Endodermal cell (in vitro differentiated cells): ENCODE data around the gene HLCS. TPM values are rescaled to one million over a fixed set of nuclear protein-coding genes. Genes with fewer than 3 reads are reported as not detected.

ENCODE experiments used
- DNase-seq: peaks from one replicate; pipeline ENCODE4 v3.0.0-alpha.2; 2017
- H3K27ac ChIP-seq: 2 replicates; pipeline ENCODE4 v1.5.1; 2013; ENCODE audit warnings: mild to moderate bottlenecking, low read depth, low read length, moderate library complexity
- H3K27me3 ChIP-seq: 2 replicates; pipeline ENCODE4 v1.6.1; 2013; ENCODE audit warnings: mild to moderate bottlenecking, low read length, moderate library complexity; ENCODE audit not compliant: insufficient read depth, control insufficient read depth, poor library complexity, severe bottlenecking
- H3K36me3 ChIP-seq: 2 replicates; pipeline ENCODE4 v1.7.0; 2013; ENCODE audit warnings: mild to moderate bottlenecking, low read length, moderate library complexity; ENCODE audit not compliant: control insufficient read depth, insufficient read depth
- H3K4me1 ChIP-seq: one replicate; pipeline ENCODE4 v1.7.0; 2013; ENCODE audit warnings: low read length; ENCODE audit not compliant: control insufficient read depth, insufficient read depth
- H3K4me3 ChIP-seq: 2 replicates; pipeline ENCODE4 v1.5.1; 2013; ENCODE audit warnings: mild to moderate bottlenecking, low read length, moderate library complexity
- H3K9ac ChIP-seq: 2 replicates; pipeline ENCODE4 v1.6.1; 2013; ENCODE audit warnings: mild to moderate bottlenecking, low read length, moderate library complexity; ENCODE audit not compliant: poor library complexity, severe bottlenecking; ENCODE audit errors: extremely low read depth
- H3K9me3 ChIP-seq: 2 replicates; pipeline ENCODE4 v1.6.1; 2013; ENCODE audit warnings: mild to moderate bottlenecking, low read length, moderate library complexity; ENCODE audit not compliant: control insufficient read depth
- H3K27ac Mint-ChIP-seq: 2 replicates; pipeline ENCODE4 v1.8.0; 2020; ENCODE audit warnings: mixed read lengths
- H3K27me3 Mint-ChIP-seq: 2 replicates; pipeline ENCODE4 v1.8.0; 2021; ENCODE audit warnings: mild to moderate bottlenecking, mixed read lengths; ENCODE audit not compliant: insufficient read depth
- H3K36me3 Mint-ChIP-seq: 2 replicates; pipeline ENCODE4 v1.8.0; 2020; ENCODE audit warnings: low read depth, mixed read lengths
- H3K4me1 Mint-ChIP-seq: 2 replicates; pipeline ENCODE4 v1.8.0; 2020; ENCODE audit warnings: mixed read lengths
- H3K4me3 Mint-ChIP-seq: 2 replicates; pipeline ENCODE4 v1.8.0; 2020; ENCODE audit warnings: mild to moderate bottlenecking, moderate library complexity, mixed read lengths
- H3K9me3 Mint-ChIP-seq: 2 replicates; pipeline ENCODE4 v1.8.0; 2020; ENCODE audit warnings: mild to moderate bottlenecking, mixed read lengths
- whole genome bisulfite sequencing, 2 experiments: methylation state at CpG; one replicate each; pipeline versions ENCODE4 v1.1.5 to v1.1.7; 2013; ENCODE audit warnings: missing lambda C conversion rate in 2 of 2, mixed read lengths in 1 of 2; ENCODE audit not compliant: insufficient coverage in 1 of 2, insufficient read length in 1 of 2; 5-methylcytosine and 5-hydroxymethylcytosine counted together
- total RNA-seq, 2 donors: library from RNA; stranded (reverse); fragmentation: NEBNext Ultra II Directional in 1 of 2; extraction: Animal tissue kit (Norgen Biotek cat#: 25700) in 1 of 2; gene quantifications; 2 replicates in 1 of 2; 3 replicates in 1 of 2; pipeline ENCODE4 v1.2.1, GENCODE V29; 2021
- TF ChIP-seq, protein P1 (sequence below): fragments of 200-600 bp; sonication (generic); conservative IDR thresholded peaks from 2 replicates; pipeline ENCODE4 v1.5.0; 2021; ENCODE audit warnings: antibody characterized with exemption, mild to moderate bottlenecking

The HLCS gene
- total RNA-seq, 2 donors from 2014 or later: 25.0 to 30.1 TPM

DNA sequence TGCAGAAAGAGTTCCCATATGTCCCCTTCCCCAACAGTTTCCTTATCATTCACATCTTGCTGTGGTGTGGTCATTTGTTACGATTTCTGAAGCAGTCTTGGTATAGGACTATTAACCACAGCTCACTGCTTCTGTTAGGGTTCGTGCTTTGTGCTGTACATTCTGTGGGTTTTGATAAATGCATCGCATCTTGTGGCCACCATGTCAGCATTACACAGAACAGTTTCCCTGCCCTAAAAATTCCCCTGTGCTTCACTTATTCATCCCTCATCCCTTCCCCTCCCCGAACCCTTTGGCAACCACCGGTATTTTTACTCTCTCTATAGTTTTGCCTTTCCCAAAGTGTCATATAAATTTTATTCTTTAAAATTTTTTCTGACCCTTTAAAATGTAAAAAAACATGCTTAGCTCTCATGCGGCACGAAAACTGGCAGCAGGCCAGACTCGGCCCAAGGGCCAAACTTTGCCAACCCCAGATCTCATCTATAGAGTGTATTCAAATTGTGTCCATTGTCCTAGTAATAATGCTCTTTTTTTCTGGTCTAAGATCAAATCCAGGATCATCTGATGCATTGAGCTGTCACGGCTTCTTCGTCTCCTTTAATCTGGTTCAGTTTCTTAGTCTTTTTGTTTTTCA, 189.4 kb downstream of the HLCS start:
- Histone ChIP-seq H3K27me3 (no peaks in the 10 kb centered on the region), H3K36me3 (no peaks in the 10 kb centered on the region), H3K9ac (no peak overlapping the region), H3K4me1 (no peaks in the 10 kb centered on the region), H3K27ac (no peak overlapping the region), H3K9me3 (peaks cover 5% of the 10 kb centered on the region), H3K4me3 (no peak overlapping the region)
- Mint-ChIP-seq H3K4me1 (no peaks in the 10 kb centered on the region), H3K27ac (no peak overlapping the region), H3K9me3 (peaks cover 21% of the 10 kb centered on the region), H3K4me3 (no peak overlapping the region), H3K27me3 (no peaks in the 10 kb centered on the region), H3K36me3 (peaks cover 5% of the 10 kb centered on the region)
- WGBS, 2 experiments: 87 to 92% methylated on average over 9 to 10 of the region's 10 CpGs
- TF ChIP-seq, protein P1, sequence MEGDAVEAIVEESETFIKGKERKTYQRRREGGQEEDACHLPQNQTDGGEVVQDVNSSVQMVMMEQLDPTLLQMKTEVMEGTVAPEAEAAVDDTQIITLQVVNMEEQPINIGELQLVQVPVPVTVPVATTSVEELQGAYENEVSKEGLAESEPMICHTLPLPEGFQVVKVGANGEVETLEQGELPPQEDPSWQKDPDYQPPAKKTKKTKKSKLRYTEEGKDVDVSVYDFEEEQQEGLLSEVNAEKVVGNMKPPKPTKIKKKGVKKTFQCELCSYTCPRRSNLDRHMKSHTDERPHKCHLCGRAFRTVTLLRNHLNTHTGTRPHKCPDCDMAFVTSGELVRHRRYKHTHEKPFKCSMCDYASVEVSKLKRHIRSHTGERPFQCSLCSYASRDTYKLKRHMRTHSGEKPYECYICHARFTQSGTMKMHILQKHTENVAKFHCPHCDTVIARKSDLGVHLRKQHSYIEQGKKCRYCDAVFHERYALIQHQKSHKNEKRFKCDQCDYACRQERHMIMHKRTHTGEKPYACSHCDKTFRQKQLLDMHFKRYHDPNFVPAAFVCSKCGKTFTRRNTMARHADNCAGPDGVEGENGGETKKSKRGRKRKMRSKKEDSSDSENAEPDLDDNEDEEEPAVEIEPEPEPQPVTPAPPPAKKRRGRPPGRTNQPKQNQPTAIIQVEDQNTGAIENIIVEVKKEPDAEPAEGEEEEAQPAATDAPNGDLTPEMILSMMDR: no peak
- DNase-seq: no peak

DNA sequence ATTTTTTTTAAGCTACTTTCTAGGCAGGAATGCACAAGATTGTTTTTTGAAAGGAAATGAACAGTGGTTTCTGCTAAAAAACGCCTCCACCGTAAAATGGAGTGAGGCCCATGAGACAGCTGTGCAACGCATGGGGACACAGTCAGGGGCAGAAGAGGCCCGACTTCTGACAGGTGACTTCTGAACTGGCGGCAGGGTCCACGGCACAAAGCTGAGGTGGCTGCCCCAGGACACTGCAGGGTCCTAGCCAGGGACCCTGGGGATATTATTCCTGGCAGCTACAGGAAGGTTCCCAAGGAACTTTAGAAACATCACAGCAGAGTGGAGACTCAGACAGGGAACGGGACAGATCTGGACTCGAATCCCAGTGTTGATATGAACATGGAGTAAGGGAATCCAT, 192.5 kb downstream of the HLCS start:
- Histone ChIP-seq H3K36me3 (no peaks in the 10 kb centered on the region), H3K9me3 (no peaks in the 10 kb centered on the region), H3K4me3 (no peak overlapping the region), H3K9ac (no peak overlapping the region), H3K27me3 (no peaks in the 10 kb centered on the region), H3K27ac (no peak overlapping the region), H3K4me1 (no peaks in the 10 kb centered on the region)
- no peak for DNase-seq
- peaks cover under 1% of the 10 kb centered on the region for H3K4me1 Mint-ChIP-seq
- TF ChIP-seq, protein P1: no peak
- H3K27ac Mint-ChIP-seq: no peak overlapping the region
- 84 to 92% methylated on average over 6 to 8 of the region's 8 CpGs for WGBS, 2 experiments
- no peaks in the 10 kb centered on the region for H3K36me3 Mint-ChIP-seq
- no peaks in the 10 kb centered on the region for H3K27me3 Mint-ChIP-seq
- H3K4me3 Mint-ChIP-seq: no peak overlapping the region
- H3K9me3 Mint-ChIP-seq: no peaks in the 10 kb centered on the region

DNA sequence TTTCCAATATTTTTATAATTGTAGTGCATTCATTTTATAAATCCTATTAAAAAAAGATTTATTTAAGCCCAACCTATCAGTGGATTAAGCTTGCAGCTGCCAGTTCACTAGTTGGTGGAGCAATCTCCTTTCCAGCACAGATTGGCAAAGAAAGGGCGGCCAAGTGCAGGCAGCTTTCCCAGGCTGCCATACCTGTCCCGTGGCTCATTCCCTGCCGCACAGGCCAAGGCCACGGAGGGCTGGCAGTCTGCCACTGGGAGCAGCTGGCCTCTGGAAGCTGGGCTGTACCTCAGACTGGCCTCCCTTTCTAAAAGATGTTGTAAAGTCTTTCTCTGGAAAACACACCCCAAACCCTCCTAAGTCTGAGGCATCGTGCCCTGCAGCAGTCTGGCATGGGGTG, 193.4 kb downstream of the HLCS start:
- Histone ChIP-seq H3K9ac (no peak overlapping the region), H3K36me3 (no peaks in the 10 kb centered on the region), H3K27me3 (no peaks in the 10 kb centered on the region), H3K4me1 (no peaks in the 10 kb centered on the region), H3K27ac (peak overlapping the region; percentile 41), H3K4me3 (no peak overlapping the region), H3K9me3 (no peaks in the 10 kb centered on the region)
- no peaks in the 10 kb centered on the region for H3K9me3 Mint-ChIP-seq
- TF ChIP-seq, protein P1: no peak
- no peaks in the 10 kb centered on the region for H3K27me3 Mint-ChIP-seq
- no peaks in the 10 kb centered on the region for H3K36me3 Mint-ChIP-seq
- DNase-seq: no peak
- H3K4me1 Mint-ChIP-seq: peaks cover 4% of the 10 kb centered on the region
- WGBS, 2 experiments: 79 to 90% methylated on average over 2 to 5 of the region's 5 CpGs
- no peak overlapping the region for H3K27ac Mint-ChIP-seq
- no peak overlapping the region for H3K4me3 Mint-ChIP-seq
